ENCODE measurements around the gene DSCAML1.

Gene DSCAML1

GRCh38 chr11:117830674-117831351, 33.8 kb upstream of the DSCAML1 start:
- DNase-seq = no peak

GRCh38 chr11:117830072-117830471, 33.1 kb upstream of the DSCAML1 start:
- DNase-seq = no peak

DNA sequence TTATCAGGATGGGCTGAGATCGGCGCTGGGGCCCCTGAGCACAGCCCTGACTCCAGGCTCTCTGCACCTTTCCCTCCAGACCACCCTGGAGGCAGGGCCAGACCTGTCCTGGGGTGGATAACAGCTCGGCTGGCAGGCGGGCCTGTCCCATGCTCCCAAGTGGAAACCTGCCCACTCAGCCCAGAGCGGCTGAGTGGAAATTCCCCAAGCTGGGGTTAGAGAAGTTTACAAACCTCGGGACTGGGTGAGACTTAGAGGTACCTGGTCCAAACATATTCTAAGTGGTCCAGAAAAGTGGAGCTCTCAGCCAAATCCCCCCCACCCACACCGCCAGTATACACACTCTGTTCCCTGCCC, 32.3 kb upstream of the DSCAML1 start:
- DNase-seq = no peak

DNA sequence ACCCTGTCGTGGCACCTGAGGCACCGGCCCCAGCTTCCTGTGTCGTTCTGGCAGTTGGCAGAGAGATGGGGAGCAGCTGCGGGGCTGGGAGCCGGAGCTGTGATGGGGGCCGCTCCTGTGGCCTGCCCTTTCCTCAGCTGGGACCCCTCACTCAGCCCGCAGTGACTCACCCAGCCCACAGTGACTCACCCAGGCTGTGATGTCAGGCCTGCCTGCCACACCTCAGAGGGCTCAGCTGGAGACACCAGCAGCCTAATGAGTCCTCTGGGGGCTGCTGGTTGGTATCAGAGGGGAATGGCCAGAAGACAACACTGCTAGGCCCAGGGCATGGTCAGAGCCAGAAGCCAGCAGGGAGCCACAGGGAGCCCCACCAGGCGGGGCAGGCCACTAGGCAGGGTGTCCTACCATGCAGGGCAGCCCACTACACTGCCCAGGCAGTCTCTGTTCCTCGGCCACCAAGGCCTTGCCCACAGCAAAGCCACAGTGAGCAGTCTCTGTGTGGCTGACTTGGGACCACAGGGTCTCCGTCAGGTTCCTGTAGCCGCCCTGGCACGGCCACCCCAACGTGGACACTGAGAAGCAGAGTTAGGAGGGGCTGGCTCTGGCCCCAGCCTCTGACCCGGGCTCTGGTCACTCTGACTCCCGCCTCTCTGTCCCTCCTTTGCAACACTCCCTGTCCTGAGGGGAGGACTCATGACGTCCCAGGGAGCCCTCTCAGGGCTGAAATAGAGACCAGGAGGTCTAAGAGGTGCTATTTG, 31.8 kb upstream of the DSCAML1 start:
- DNase-seq = peak; percentile 69

DNA sequence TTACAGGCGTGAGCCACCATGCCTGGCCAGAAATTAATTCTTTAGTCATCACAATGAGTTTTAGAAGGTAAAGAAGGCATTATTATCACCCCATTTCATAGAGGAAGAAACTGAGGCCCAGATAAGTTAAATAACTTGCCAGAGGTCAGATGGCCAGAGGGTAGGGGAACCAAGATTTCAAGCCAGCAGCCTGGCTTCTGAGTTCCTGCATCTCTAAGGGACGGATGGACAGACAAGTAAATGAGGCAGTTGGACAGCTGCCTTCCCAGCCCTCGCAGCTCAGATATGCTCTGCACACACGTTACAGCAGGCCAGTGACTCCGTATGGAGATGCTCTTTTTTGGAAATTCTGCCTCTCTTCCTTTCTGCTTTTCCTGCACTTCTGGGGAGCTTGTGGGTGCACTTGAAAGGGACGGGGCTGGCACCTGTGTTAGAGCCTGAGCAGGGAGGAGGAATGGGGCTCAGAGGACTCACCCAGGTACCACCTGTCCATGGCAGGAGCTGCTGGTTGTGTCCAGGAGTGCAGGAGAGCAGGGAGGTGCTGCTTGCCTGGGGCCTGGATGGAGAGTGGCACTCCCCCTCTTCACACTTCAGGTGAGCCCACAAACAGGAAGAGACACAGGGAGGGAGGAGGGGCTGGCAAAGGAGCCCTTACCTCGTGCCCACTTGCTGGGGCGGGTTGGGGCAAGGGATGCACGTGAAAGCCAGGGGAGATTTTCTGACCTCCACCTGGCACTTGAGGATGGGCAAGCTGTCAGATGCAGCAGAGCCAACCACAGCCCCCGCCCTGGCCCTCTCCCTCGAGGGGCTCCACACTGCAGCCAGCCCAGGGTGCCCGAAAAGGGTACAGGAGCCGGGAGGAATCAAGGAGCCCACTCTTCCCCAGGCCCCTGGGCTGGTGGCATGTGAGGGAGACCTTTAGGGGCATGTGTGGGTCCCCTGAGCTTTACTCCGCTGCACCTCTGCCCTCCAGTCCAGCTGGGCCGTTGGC, 30.8 kb upstream of the DSCAML1 start:
- no peak for DNase-seq

- DNase-seq = no peak
Observed at GRCh38 chr11:117826832-117827231, 29.8 kb upstream of the DSCAML1 start.

DNA sequence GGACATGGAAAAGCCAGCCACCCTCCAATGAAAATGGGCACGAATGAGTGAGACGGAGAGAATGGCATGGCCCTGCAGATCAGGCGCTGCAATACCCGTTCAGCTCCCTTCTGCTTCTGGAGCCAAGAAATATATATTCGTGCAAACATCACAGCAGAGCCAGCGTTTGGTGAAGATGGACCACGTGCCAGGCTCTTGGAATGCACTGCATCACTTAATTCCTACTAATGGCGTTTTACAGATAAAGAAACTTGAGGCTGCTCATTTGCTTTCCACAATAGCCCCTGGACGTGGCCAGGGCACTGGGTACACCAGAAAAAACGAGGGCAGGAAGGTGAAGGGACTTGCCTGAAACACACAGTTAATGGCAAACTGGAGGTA, 29.2 kb upstream of the DSCAML1 start:
- no peak for DNase-seq

DNA sequence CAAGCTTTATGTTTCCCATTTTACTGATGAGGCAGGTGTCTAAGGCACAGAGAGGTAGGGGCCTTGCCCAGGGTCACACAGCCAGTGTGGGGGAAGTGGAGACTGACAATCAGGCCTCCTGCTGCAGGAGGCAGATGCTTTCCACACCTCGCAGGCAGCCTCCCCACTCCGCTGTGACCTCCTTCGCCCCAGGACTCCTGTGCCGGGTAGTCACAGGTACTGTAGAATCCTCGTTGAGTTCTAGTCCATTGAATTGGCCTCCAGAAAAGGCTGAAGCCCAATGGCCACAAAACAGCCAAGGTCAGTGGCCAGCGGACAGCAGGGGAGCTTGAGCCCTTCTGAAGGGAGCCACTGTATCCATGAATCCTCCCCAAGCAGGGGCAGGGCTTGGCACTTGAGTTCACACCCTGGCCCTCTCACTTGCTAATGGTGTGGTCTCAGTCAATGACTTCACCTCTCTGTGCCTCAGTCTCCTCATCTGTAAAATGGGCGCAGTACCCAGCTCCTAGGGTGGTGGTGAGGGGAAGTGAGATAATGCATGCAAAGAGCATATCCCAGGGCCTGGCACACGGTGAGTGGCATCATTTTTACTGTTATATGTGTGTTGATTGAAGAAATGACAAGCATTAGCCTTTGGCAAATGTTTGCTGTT, 28.6 kb upstream of the DSCAML1 start:
- no peak for DNase-seq

- no peak for DNase-seq
Observed at GRCh38 chr11:117824571-117825537, 27.8 kb upstream of the DSCAML1 start, which contains the start of gene FXYD2. Gene FXYD2 (minus strand): TSS chr11:117824744. CDS start chr11:117824678, 66 bp downstream.

DNA sequence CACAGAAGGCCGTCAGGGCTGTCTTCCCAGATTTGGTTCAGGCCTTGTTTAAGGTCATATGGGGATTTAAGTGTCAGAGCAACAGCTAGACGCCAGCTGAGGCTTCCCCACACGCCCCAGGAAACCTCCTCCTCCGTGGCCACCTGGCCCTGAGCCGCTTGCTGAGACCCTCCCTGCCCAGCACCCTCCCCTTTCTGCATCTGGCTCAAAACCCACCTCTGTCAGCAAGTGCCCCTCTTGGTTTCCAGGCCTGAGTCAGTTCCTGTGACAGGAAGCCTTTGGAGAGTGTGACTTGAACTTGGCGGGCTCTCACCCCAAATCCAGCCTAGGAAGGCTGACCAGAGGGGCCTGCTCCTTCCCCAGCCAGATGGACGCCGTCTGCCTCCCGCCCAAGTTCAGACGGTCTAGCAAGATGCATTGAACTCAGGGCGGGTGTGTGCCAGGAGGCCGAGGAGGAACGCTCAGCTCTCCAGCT, 27.0 kb upstream of the DSCAML1 start:
- no peak for DNase-seq

DNA sequence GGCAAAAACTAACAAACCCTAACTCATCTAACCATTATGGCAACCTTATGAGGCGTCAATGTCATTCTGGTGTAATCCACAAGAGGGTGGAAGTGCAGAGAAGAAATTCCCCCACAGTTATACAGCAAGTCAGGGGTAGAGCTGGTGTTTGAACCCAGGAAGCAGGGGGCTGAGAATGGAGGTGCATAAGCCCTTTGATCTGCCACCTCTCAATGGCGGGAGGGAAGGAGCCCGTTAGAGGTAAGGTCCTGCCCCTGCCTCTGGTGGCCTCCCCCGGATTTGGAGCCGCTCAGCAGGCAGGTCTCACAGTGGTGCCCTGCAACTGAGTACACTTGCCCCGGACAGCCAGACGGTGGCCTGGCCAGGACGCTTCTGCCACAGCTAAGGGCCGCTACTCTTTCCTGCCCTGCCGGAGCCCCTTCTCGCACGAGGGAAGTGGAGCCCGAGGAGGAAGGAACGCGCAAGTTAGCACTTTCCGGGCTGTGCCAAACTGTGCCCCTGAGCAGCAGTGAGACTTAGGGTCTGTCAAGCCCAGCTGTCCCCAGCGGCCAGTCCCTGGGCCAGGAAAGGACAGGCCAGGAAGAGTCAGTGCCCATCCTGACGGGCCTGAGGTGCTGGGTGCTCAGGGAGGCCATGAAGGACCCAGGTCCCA, 26.4 kb upstream of the DSCAML1 start:
- no peak for DNase-seq

DNA sequence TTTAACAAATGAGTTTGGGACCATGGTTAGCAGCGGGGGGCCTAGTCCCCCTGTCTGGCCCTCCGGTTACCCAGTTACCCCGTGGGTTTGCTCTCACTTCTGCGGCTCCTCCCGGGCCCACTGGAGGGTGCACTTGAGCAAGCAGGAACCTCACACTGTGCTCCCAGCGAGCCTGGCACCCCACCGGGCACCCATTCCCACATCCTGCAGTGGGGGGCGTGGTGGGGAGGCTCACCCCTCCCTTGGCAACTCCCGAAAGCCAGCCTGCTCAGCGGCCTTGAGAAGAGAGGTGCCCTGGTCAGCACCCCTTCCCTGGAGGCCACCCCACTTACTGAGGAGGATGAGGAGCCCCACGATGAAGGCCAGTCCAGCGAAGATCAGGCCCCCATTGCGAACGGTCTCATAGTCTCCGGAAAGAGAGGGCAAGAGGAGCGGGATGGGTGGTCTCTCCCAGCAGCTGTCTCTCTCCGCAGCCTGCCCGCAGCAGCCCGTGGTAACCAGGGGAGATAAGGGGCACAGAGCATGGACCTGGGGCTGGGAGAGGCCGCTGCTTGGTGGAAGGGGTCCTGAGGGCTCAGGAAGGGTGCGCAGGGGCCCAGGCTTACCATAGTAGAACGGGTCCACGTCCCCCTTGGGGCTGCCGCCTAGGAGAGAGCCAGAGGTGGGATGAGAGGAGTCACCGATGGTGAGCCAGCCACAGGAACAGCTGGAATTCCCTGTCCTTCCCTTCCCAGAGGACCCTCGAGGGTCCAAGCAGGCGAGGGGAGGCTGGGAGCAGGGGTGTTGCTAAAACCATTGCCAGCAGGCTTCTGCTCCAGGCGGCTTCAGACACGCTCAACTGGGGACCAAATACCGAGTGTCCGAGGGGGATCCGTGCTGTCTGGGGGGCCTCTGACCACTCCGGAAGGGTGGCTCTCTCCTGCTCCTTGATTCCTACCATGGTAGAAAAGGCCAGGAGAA, 25.3 kb upstream of the DSCAML1 start:
- peak; percentile 34 for DNase-seq

GRCh38 chr11:117821431-117821830, 24.4 kb upstream of the DSCAML1 start:
- DNase-seq = no peak

- DNase-seq = no peak
Observed at GRCh38 chr11:117820516-117820915, 23.5 kb upstream of the DSCAML1 start.

- DNase-seq = no peak
Observed at GRCh38 chr11:117820071-117820470, 23.1 kb upstream of the DSCAML1 start.

- DNase-seq = no peak
Observed at GRCh38 chr11:117819096-117820040, 22.4 kb upstream of the DSCAML1 start.

DNA sequence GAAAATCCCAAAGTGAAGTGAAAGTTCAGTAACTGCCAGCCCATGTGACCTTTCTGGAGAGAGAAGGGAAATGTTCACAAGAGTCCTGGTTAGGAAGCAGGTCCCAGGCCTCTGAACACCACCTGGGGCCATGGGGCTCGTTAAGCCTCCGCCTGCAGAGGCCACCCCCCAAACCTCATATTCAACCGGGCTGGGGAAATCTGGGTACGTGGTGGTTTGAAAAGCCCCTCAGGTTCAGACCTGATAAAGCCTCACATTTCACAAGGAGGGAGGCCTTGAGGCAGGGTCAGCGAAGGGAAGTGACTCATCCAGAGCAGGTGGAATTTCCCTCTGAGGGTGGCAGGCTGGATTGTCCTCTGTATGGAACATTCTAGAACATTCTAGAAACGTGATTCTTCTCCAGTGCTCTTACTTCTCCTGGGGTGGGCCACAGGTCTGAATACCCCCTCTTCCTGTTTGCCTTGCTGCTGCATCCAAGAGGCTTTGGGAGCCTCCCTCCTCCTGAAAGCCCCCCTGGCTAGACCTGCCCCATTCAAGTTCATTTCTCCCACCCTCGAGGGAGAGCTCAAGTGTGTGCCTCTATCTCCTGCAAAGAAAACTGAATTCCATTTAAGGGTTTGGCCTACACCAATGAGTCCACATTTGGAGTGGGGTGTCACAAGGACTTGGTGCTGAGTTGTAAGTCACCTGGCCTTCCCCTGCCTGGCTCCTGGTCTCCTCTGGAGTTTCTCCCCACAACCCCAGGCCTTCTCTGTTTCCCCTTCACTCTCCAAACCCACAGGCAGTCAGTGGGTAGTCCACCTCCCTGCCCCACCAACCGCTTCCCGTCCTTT, 21.2 kb upstream of the DSCAML1 start:
- DNase-seq = peak; percentile 33

All from T-helper 9 cell (primary cell).